IPS DF 19.7 (cell line): ENCODE results near the gene C1QTNF5.

Experiments used
- DNase-seq: peaks from one replicate; pipeline ENCODE4 v3.0.0-alpha.2; 2013; ENCODE audit warnings: low read depth, low spot score

Gene C1QTNF5

DNA sequence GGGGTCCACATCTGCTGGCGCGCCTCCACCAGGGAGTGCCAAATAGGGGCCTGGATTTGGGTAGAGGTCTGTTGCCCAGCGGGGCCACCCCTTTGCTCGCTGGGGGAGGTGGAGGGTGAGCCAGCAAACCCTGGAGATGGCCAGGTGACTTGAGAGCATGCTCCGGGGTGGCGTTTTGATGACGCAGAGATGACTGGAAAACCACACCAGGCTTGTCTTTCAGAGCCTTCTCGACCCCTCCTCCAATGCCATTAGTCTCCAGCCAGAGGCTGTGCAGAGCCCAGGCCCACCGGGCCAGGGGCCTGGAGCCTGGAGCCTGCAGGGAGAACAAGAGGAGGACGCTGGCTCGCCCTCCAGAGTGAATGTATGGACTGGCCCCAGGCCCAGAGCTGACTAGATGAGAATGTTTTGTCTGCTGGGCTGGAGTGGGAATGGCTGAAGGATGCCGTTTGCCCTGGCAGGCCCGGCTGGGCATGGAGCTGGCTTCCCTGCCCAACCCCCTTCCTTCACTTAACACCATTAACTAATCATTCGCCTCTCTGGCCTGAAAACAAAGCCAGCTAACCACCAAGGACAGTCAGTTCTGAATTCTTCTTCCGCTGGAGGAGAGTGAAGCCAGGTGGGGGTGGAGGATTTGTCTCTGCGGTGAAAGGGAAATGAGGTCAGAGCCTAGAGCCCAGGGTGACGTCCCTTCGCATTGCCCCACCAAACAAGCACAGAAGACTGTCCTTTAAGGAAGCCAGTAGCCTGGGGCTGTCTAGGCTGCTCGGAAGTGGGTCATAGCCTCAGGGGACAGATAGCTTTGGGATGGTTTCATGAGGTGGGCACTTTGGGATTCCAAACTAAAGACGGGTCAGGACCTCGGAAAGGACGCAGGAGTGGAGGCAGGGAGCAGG, 22.2 kb downstream of the C1QTNF5 start:
- DNase-seq = no peak

- DNase-seq = no peak
These were observed 23.0 kb downstream of the C1QTNF5 start for GRCh38 chr11:119317592-119318239.

DNA sequence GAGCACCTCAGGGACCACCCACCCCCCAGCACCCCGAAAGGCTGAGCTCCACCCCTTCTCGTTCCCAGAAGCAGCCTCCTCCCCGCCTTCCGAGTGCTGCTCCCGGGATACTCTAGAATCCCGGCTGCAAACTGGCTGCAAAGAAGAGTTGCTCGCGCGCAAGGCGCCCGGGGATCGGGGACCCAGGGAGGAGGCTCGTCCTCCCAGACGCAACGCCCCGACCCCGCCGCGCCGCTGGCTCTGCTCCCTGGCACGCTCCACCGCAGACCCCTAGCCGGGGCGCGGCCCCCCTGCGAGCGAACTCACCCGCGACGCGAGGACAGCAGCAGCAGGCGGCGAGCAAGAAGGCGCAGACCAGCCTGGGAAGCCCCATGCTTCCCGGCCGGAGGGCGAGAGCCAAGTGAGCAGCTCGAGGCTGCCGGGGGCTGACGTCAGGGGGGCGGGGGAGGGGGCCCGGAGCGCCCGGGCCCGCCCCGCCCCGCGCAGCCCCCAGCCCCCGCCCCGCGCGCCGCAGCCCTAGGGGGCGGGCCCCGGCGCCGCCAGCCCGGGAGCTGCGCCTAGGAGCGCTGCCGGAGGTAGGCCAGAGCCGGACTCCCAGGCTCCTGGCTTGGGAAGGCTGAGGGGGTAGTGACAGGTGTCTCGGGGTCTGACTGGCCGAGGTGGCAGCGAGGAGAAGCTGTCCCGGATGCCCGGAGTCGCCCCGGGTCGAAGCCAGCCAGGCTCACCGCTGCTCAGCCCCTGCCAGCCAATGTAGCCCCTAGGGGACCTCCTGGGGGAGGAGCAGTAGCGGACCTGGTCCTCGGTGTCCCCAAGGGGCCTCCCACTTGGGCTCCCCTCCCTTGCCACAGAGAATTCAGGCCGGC, 23.7 kb downstream of the C1QTNF5 start, which contains the start of gene MCAM:
TSS of gene MCAM (minus strand) at position 402 of the 863 bp plus-strand sequence. CDS start at position 373, 29 bp downstream.
- DNase-seq = no peak

DNA sequence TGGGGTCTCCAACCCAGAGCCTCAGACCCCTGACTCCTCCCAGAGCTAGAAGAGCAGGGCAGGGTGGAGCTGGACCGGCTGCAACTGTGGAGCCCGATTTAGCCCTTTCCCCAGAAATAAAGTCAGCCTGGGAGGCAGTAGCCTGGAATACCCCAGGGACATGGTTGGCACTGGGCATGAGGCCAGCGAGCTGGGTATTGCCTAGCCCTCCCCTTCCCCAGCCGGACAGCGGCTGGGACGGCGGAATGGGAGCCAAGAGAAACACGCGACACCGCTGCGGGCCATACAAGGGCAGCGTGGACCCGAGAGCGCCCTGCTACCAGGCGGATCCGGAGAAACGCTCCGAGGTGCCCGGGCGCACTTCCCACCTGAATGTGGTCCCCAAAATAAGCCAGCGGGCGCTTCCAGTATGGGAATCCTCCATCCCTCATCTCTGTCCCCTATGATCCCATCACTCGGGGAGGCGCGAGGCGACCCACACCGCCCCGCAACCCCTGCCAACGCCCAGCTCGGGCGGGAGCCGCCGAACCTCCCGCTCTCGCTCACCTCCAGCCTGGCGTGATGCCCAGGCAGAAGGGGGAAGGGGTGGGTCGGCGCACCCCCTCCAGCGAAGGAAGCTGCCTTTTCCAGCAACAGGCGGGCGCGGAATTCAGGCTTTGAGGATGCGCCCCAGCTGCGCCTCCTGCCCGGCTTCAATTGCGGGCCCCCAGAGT, 24.5 kb downstream of the C1QTNF5 start:
- no peak for DNase-seq

- DNase-seq = no peak
These were observed 25.3 kb downstream of the C1QTNF5 start for GRCh38 chr11:119315131-119316015.

GRCh38 chr11:119314726-119315125, 26.0 kb downstream of the C1QTNF5 start:
- DNase-seq = no peak

GRCh38 chr11:119310682-119311052, 30.0 kb downstream of the C1QTNF5 start:
- DNase-seq = no peak

DNA sequence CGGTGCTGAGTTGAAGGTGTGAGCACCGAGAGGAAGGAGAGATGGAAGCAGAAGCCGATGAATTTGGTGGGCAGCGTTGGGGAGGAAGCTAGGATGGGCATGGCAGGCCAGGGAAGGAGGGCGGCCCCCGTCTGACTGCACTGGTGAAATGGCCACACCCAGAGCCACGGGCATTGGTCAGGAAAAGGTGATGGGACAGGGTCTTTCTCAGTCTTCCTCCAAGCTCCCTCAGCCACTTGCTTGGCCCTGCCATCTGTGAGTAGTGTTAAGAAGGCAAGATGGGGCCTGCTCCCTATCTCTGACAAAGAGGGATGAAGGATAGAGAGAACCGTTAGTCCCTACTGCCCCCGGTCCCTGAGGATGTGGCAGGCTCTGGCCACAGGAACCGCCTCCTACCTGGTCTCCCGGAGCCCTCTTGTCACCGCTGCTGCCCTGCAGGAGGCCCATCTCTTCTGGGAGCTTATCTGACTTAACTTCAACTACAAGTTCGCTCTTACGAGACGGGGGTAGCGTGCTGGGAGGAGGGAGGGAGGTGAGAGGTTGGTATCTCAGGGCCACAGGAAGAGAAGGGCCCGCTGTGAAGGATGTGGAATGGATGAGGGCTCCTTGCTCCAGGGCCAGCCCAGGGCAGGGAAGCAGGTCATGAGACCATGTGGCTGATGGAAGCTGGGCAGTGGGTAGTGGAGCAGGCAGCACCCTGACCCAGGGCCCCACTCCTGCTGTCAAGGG, 30.6 kb downstream of the C1QTNF5 start:
- no peak for DNase-seq

DNA sequence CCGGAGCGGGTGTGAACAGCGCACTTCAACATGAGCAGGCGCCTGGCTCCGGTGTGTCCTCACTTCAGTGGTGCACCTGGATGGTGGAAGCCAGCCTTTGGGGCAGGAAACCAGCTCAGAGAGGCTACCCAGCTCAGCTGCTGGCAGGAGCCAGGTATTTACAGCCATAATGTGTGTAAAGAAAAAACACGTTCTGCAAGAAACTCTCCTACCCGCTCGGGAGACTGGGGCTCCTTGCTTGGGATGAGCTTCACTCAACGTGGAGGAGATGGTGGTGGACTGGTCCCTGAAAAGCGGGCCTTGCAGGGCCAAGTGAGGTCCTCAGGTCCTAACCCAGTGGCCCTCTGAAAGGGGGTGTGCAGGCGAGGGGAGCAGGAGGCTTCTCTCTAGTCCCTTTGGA, 31.3 kb downstream of the C1QTNF5 start:
- DNase-seq = no peak

GRCh38 chr11:119307974-119308373, 32.7 kb downstream of the C1QTNF5 start:
- DNase-seq = no peak

- no peak for DNase-seq
These were observed 33.5 kb downstream of the C1QTNF5 start for GRCh38 chr11:119307219-119307618.

- no peak for DNase-seq
These were observed 34.3 kb downstream of the C1QTNF5 start for GRCh38 chr11:119306373-119306890.

GRCh38 chr11:119305556-119306372, 34.9 kb downstream of the C1QTNF5 start:
- DNase-seq = no peak

DNA sequence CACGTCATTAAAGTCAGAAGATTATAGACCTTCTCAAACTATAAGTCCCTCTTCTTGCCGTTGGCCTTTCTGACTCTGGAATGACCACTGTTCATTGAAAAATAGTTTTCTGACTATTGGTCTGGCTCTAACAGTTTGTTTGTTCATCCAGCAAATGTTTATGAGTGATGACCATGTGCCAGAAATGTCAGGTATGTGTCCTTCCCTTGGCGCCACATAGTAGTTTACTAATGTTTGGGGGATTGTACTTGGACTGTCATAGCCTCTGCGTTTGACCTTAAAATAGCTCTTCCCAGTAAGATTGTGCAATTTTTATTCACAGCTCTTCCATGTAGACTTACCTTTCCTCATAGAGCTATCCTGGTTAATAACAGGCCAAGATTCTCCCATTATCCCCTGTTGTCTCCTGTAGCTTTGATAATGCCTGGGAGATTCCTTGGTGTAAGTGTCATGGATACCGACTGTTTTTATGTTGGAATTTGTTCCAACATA, 37.4 kb downstream of the C1QTNF5 start:
- DNase-seq = no peak

DNA sequence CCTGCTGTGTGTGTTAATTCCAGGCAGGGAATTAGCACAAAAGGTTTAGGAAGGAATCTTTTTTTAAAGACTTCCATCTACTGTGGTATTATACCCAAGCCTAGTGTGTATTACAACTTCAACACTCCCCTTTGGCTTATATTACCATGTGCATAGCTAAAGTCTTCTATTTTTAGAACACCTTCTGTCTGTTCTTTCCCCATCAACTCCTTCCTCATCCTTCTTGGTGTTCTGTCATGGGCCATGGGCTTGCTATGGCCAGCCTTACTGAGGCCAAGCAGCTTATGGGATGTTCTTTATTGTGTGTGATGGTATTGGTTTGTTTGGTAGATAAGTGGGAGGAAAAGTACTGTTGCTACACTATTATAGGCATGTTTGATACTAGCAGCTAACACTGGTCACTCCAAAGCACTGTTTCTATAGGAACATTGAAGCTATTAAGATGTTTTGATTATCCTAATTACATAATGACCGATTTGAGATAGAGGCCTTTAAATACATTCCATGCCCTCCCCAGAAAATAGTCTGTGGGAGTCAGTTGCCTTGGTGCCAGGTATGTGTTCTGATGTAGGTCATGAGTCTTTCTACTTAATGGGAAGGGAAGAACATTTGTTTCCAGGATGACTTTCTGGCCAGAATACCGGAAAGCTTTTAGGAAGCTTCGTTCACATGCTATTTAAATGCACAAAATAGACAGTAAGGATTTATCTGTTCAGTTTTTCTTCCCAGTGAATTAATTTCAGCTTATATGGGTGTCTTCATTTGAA, 40.3 kb downstream of the C1QTNF5 start:
- no peak for DNase-seq

- DNase-seq = no peak
These were observed 41.3 kb downstream of the C1QTNF5 start for GRCh38 chr11:119299416-119299815.

GRCh38 chr11:119298726-119299125, 42.0 kb downstream of the C1QTNF5 start:
- DNase-seq = no peak

- no peak for DNase-seq
These were observed 42.7 kb downstream of the C1QTNF5 start for GRCh38 chr11:119297938-119298337.
